ENCODE data around the gene ATXN1.
"Not testable (repeated sequence)": the region's sequence is repeated elsewhere in the genome, so short reads cannot be mapped to it uniquely, and the experiment has no call there.

The ATXN1 gene

GRCh38 chr6:16559071-16559470, 202.2 kb downstream of the ATXN1 start:
- DNase-seq: no peak

GRCh38 chr6:16555550-16555949, 205.7 kb downstream of the ATXN1 start:
- DNase-seq: no peak

- DNase-seq: no peak
These were observed 207.7 kb downstream of the ATXN1 start for GRCh38 chr6:16553531-16553930.

GRCh38 chr6:16551466-16551865, 209.8 kb downstream of the ATXN1 start:
- DNase-seq: no peak

GRCh38 chr6:16548121-16548520, 213.1 kb downstream of the ATXN1 start:
- DNase-seq: no peak

- no peak for DNase-seq
These were observed 213.7 kb downstream of the ATXN1 start for GRCh38 chr6:16547587-16547986.

GRCh38 chr6:16546861-16547260, 214.4 kb downstream of the ATXN1 start:
- no peak for DNase-seq

- DNase-seq: no peak
These were observed 215.9 kb downstream of the ATXN1 start for GRCh38 chr6:16545382-16545781.

GRCh38 chr6:16544521-16544920, 216.7 kb downstream of the ATXN1 start:
- DNase-seq: no peak

- no peak for DNase-seq
These were observed 217.3 kb downstream of the ATXN1 start for GRCh38 chr6:16544006-16544405.

GRCh38 chr6:16543521-16543920, 217.7 kb downstream of the ATXN1 start:
- no peak for DNase-seq

GRCh38 chr6:16542070-16542469, 219.2 kb downstream of the ATXN1 start:
- DNase-seq: no peak

- no peak for DNase-seq
These were observed 220.2 kb downstream of the ATXN1 start for GRCh38 chr6:16540804-16541752.

GRCh38 chr6:16540383-16540782, 220.9 kb downstream of the ATXN1 start:
- not testable (repeated sequence) for DNase-seq

- no peak for DNase-seq
These were observed 222.0 kb downstream of the ATXN1 start for GRCh38 chr6:16539086-16539931.

- DNase-seq: no peak
These were observed 225.7 kb downstream of the ATXN1 start for GRCh38 chr6:16535564-16535963.

GRCh38 chr6:16533721-16534136, 227.5 kb downstream of the ATXN1 start:
- DNase-seq: no peak

- no peak for DNase-seq
These were observed 228.1 kb downstream of the ATXN1 start for GRCh38 chr6:16533210-16533609.

- DNase-seq: no peak
These were observed 233.6 kb downstream of the ATXN1 start for GRCh38 chr6:16527691-16528090.

- DNase-seq: no peak
These were observed 236.9 kb downstream of the ATXN1 start for GRCh38 chr6:16524380-16524707.

GRCh38 chr6:16523606-16524379, 237.5 kb downstream of the ATXN1 start:
- DNase-seq: no peak

GRCh38 chr6:16522937-16523336, 238.3 kb downstream of the ATXN1 start:
- no peak for DNase-seq

- no peak for DNase-seq
These were observed 239.7 kb downstream of the ATXN1 start for GRCh38 chr6:16521528-16521927.
